Mucosa of gallbladder (tissue), 1 donor: ENCODE results near the gene LRP8. TPM values are rescaled to one million over a fixed set of nuclear protein-coding genes. Genes with fewer than 3 reads are reported as not detected.

Experiments used
- DNase-seq: peaks from one replicate; pipeline ENCODE4 v3.0.0-alpha.2; 2020; ENCODE audit warnings: low spot score
- total RNA-seq: library from RNA; stranded (reverse); gene quantifications from one replicate; pipeline ENCODE4 v1.2.1, GENCODE V29; 2021
- donor health status: DM: no; HTN: no; CAD: no.

LRP8 gene
- total RNA-seq, 1 donor from 2014 or later: 3.5 TPM

DNA sequence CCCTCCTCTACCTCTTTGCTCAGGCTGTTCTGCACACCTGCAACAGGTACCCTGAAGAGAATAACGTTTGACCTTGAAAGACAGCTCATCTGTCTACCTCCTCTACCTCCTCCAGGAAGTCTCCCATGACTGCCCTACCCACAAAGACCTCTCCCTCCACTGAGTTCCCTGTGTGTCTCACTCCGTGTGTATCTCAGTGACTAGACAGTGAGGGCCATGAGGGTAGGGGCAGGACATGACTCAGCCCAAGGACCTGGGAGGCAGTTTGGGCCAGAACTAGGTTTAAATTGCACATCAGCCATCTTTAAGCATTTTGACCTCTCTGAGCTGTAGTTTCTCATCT lies 32.0 kb upstream of the LRP8 start:
- DNase-seq: no peak

DNA sequence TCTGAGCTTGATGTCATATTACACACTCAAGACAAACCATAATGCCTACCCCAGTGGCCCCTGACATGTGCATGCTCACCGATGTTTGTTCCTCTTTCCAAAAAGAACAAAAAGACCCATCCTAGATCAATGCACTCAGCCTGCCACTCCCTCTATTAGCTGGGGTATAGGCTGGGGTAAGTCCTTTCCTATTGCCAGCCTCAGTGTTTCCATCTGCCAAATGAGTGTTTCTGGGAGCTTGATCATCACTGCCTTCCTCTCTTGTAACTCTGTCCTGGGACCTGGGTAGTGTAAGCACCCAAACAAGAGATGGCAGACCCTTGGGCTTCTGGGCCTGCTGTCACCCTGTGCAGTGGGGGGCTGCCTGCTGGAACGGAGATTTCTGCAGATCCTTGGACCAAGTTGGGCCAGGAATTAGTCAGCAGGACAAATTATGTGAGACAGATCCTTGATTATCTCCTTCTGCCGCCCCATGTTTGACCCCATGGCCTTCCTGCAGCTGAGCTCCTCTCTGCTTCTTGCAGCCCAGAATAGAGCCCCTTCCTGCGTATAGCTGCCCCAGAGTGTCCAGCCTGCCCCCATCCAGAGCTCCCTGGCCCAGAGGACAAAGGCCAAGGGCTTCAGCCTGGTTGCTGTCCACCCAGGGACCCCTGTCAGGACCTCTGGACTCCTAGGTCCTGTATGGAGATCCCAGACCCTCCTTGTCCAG lies 31.5 kb upstream of the LRP8 start:
- no peak for DNase-seq

DNA sequence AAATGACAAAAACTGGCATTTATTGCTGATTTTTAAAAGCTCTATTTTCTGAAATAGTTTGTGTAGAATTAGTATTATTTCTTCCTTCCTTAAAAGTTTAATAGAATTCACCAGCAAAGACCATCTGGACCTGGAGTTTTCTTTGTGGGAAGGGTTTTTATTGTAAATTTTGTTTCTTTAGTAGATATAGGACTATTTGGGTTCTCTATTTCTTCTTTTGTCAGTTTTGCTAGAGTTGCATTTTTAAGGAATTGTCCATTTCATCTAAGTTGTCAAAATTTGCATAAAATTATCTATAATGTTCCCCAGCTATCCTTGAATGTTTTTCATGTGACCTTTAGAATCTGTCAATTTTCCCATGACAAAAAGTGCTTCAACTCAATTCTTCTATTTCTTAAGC lies 28.8 kb upstream of the LRP8 start:
- no peak for DNase-seq

DNA sequence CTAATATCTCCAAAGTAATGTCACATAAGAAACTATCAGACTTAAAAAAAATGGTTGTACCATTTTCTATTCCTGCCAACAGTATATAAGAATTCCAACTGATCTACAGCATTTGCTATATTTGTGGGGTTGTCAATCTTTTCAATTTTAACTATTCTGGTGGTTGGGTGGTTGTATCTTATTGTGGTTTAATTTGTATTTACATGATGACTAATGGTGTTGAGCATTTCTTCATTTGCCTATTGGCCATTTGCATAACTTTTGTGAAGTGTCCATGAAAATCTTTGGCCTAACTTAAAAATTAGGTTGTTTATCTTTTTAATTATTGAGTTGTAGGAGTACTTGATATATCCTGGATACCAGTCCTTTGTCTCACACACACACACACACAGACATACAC lies 26.2 kb upstream of the LRP8 start:
- DNase-seq: no peak

DNA sequence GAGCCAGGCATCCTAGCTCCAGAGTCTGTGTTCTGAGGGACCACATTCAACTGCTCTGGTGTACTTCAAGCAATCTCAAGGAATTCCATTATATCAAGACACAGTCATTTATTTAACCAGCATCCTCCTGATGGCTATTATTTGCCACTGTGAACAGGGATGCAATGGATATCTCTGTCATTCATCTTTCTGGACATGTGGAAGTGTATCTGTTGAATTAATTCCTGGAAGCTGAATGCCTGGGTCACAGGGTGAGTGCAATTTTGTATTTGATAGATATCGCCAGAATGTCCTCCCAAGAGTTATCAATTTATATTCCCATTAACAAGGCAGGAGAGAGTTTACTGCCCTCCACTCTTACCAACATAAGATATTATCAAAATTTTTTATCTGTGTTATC lies 24.7 kb upstream of the LRP8 start:
- DNase-seq: no peak

DNA sequence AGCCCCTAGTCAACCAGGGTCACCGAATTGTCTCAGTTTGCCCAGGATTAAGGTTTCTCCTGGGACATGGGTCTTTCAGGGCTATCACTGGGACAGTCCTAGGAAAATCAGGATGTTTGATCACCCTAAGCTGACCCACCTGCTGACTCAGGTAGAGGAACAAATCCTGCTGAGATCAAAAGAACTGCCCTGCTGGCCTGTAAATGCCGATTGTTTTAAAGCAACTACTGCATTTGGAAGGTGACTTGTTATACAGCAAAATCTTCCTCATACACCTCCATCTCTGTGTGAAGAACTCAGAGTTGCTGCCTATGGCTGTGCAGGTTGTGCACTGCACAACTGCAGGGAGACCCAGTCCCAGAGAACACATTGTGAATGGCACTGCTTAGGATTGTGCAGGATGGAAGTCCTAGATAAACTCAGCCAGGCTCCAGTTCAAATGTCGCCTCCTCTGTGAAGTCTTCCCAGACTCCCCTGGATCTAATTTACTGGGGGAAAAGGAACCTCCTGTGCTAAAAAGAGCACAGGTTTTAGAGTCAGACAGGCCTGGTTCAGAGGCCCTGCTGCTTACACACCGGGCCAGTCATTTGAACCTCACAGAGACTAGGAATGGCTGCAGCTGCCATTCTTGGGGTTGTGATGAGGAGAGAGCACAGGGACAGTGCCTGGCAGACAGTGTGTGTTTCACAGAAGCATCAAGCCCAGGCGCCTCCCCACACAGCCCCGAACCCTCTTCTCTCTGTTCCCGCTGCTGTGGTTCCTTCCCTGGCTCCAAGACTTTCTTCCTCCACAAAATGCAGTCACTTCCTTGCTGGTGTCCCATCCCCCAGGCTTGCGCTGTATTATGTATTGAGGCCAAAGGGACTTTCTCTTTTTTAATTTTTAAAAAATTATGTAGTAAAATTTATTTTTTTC lies 23.2 kb upstream of the LRP8 start:
- DNase-seq: no peak

DNA sequence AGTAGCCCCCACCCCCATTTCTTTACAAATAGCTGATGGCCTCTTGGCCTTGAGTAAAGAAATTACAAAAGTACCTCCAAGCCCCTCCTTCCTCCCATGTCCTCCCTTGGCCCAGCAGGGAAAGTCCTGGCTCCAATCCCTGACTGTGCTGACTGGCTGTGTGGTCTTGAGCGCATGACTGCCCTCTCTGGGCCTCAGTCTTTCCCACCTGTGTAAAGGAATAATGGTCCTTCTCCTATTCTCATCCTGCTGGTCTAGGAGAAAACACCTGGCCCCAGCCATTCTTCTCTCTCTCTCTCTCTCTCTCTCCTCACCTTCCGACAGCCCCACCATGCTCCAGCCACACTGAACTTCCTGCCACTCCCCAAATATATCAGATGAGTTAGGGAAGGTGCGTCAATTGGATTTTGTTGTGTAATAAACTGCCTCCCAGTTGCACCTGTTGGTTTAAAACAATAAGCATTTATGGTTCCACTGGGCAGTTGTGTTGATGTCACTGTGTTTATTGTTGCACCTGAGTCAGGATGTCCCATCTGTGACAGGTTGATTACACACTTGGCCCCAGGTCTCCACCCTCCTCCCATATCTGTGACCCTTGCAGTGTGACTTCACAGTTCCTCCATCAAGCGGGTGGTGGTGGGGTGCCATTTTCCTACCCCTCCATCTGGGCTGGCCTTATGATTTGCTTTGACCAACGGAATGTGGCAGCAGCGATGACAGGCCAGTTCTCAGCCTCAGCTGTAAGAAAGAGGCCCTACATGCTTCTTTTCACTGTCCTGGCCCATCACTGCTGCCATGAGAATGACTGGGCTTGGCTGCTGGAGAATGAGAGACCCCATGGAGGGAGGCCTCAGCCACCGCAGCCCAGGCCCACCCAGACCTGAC lies 22.3 kb upstream of the LRP8 start:
- no peak for DNase-seq

DNA sequence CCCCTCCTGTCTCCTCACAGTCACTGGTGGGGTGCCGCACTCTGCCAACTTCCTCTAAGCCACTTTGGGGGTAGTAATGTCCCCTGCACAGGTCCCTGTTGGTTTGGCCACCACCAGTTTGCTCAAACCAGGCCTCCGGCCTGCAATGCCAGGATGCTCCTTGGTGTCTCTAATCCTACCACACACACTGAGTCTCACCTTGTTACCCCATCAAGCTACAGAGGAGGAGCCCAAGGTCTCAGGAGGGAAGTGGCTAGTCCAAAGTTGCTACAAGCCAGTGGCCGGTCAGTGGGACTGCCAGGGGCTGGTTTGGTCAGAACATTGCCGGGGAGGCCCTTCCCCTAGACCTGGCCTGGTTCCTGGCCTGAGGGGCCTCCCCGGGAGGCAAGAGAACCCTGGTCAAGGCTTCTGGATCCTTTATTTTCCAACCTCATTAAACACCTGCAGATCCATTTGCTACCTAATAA lies 21.5 kb upstream of the LRP8 start:
- DNase-seq: no peak

DNA sequence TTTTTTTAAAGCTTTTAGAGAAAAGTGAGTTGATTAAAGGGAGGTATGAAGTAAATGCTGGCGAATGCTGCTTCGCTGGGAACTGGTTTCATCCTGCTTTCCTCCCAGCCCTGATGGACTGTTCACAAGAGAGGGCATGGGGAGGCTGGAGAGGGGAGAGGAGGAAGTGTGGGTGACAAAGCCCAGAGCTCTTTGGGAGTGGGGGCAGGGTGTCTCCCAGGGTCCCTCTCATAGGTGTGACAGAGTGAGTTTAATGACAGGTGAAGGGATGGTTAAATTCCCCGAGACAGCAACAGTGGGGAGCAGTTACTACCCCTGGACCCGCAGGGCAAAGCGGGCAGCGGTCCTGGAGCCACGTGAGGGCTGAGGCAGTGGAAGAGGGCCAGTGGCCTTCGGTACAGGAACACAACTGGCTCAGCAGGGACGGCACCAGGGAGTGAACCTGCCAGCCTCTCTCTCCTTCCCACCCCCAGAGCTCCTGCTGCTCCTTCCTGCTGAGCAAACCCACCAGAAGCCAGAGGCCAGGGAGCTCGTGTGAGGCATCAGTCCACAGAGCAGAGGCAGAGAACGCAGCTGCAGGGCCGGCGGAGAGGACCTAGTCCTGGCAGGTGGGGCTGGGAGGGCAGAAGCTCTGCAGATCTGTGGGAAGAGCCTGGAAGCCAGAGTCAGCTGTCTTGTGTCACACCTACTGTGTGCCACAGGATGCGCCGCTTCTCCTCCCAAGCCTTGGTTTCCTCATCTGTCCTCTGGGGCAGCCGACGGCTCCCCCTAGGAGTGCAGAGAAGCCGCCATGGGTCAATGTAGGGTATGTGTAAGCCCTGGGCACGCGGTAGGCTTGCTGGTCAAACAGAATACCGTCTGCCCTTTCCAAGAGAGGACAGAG lies 20.9 kb upstream of the LRP8 start:
- no peak for DNase-seq

DNA sequence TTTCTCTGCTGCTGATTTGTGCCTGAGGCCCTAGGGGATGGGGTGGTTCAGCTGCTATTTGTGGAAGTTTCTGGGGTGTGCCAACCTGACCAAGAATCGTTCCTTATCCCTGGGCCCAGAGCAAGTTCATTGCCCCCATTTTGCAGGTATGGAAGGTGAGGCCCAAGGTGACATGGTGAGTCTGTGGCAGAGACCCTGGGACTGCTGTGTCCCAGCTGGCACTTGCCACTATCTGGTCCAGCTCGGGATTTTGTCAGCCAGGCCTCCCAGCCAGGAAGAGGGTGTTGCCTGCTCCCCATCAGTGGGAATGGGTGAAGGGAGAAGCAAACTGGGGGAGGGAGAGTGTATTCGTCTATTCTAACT lies 18.9 kb upstream of the LRP8 start:
- no peak for DNase-seq

DNA sequence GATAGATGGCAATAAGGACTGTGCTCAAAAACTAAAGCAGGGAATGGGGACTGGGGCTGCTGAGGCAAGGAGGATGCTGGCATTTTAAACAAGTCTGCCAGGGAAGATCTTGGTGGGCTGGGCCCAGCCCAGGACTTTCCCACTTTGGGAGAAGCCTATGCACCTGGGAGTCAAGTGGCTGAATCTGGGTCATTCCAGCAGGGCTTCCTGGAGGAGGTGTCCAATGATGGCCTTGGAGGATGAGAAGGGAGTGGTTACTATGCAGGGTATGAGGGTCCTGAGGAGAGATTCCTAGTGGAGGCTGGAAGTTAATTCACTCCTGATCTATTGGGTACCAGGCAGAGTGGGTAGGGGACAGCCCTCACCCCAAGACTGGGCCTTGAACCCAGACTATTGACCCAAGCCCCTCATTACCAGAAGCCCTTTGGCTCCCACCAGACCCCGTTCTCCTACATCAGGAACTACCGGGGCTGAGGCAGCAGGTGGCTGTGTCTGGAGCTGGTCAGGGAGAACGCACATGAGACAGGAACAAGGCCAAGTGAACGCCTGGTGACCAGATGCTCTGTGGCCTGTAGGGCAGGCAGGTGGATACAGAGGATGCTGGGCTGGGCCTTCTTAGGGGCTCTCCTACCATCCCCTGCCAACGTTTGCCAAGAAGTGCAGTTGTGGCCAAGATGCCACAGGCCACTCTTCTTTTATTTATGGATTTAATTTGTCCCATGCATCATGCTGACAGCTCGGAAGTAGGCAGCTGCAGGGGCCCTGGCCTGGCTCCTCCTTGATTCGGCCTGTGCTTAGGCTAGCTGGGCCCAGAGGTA lies 18.3 kb upstream of the LRP8 start:
- DNase-seq: no peak

DNA sequence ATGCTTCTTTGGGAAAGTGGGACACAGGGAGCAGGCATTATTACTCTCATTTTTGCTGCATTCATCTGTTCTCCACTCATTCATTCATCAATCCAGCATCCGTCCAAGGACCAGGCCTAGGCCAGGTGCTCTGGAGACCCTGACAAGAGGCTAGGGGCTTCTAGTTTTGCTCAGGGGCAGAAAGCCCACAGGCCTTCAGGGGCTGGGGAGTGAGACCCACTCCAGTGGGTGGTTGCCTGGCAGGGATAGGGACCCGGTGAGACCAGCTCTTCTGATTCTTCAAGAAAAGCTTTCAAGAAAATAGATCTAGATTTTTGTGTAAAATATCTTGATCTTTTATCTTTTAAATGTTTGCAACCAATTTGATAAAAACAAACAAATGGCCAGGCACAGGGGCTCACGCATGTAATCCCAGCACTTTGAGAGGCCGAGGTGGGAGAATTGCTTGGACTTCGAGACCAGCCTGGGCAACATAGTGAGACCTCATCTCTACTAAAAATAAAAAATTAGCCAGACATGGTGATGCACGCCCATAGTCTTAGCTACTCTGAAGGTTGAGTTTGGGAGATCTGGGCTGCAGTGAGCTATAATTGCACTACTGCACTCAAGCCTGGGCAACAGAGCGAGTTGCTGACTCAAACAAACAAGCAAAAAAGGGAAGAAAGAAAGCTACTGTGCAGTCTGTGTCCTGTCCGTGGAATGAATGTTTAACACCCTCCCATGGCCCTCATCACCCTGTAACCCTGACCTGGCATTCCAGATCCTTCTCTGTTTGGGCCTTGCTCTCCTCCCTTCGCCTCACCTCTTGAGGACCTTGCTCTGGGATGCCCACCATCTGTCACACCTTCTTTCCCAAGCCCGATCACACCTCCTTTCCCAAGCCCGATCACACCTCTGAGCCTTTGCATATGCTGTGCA lies 17.3 kb upstream of the LRP8 start:
- peak; percentile 8 for DNase-seq

DNA sequence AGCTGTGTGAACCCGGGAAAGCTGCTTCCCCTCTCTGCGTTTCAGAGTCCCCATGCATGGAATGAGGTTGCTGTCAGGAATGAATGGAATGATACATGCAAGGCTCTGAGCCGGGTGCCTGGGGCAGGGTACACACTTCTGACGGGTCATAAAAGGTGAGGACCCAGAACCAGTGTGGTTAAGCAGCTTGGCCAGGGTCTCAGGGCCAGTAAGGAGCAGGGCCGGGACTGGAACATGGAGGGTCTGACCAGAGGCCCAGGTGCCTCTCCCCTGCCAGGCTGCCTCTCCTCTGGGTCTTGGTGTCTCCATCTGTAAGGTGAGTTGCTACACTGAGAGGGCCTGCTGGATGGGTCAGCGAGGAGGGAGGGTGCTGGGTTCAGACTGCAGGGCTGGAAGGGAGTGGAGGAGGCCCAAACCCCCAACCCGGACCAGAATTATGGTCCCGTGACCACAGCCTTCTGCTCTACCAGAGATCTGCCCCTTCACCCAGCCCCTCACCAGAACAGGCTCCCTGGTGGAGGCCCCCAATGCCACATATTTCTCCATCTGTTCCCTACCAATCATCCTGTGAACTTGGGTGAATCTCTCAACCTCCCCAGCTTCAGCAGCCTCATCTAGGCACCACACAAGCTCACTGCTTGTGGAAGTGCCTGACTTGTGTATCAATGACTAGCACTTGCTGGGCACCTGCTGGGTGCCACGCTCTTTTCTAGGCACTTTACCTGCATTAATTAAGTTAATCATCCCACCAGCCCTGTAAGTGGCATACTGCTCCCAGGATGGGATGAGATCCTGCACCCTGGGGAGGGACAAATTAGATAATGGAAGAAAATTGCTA lies 16.2 kb upstream of the LRP8 start:
- DNase-seq: no peak

DNA sequence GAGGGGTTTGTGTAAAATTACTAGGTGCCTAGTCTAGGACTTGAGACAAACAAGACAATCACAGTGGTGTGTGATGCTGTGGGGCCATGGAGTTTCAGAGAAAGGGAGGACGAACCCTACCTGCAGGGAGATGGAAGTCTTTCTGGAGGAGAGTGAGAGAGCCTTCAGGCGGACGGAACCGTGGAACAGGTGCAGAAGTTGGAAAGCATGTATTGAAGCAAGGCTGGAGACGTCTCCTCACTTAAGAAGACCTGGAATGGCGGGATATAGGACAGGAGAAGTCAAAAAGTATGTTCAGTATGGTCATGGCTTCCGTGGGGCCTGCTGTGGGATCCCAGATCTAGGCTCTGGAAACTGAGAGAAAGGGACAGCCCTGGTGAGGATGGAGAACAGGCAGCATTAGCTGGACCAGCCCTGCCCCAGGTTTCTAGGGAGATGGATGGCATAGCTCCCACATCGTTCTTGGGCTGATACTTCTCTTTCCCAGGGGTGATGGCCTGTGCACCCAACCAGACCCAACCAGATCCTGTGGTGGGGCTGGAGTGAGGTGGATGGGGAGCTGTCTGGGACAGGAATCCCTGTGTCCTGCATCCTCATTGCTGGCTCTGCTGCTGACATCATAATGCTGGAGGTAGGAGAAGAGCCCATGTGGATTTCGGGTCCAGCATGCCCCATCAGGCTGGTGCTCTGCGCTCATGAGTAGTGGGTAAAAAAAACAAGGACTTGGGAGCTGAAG lies 15.0 kb upstream of the LRP8 start:
- no peak for DNase-seq

DNA sequence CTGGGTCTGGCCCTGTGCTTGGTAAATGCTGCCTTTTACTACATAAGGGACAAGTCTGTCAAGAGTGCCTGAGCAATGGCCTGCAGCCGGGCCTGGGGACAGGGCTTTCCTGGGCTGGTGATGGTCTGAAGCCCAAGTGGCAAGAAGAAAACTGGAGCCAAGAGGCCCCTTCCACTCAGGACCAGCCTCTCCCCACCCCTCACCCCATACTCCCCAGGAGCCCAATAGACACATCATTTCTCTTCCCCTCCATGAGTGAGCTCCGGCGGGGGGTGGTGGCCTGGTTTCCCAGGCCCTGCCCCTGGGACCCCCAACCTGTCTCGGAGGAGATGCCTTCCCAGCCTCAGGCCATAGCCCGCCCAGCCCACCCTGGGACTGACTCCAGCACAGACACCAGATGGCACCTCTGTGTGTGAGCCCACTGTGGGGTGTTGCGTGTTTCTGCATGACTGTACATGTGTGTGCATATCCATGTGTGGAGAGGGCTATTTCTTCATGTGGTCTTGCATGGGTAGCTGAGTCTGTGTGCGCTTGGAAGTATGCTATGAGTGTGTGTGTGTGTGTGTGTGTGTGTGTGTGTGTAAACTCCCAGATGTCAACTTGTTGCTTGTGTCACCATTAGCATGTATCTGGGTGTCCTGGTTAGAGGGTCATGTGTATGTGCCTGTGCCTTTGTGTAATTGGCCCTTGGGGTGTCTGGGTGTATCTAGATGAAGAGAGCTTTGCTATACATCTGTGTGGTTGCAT lies 14.3 kb upstream of the LRP8 start:
- DNase-seq: no peak

DNA sequence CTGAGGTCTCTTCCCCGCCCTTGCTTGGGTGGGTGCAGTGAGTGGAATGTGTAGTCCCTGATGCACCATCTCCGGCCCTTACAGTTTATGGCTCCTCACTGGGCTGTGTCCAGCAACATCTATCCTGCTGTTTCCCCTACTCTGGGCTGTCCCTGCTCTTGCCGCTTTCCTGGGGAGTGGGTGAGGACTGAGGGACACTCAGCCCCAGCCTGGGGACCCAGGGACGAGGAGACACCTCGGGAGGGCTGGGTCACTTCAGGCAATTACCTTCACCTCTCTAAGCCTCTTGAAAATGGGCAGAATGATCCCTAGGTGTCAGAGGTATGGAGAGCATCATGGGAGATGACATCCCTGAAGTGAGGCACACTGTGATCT lies 13.6 kb upstream of the LRP8 start:
- DNase-seq: no peak
